GM21723 (cell line): ENCODE results near the gene ASCC1.

Experiments
- ATAC-seq: cut with Tn5 transposase; IDR thresholded peaks from one replicate; pipeline ENCODE4 v1.9.1; 2021; ENCODE audit warnings: mild to moderate bottlenecking, moderate library complexity; ENCODE audit not compliant: unreplicated experiment

ASCC1 gene

GRCh38 chr10:72086466-72087391 lies 129.3 kb downstream of the ASCC1 start:
- ATAC-seq, result no peak

- no peak for ATAC-seq
Observed at GRCh38 chr10:72085864-72086465, 130.1 kb downstream of the ASCC1 start.

- ATAC-seq, result no peak
Observed at GRCh38 chr10:72085166-72085565, 130.9 kb downstream of the ASCC1 start.

- no peak for ATAC-seq
Observed at GRCh38 chr10:72083790-72084459, 132.2 kb downstream of the ASCC1 start.

- ATAC-seq, result no peak
Observed at GRCh38 chr10:72082856-72083789, 133.0 kb downstream of the ASCC1 start.

GRCh38 chr10:72081772-72082590 lies 134.1 kb downstream of the ASCC1 start:
- ATAC-seq, result no peak

- no peak for ATAC-seq
Observed at GRCh38 chr10:72081210-72081609, 134.9 kb downstream of the ASCC1 start.

- no peak for ATAC-seq
Observed at GRCh38 chr10:72080042-72080975, 135.8 kb downstream of the ASCC1 start.

- ATAC-seq, result no peak
Observed at GRCh38 chr10:72079356-72079755, 136.7 kb downstream of the ASCC1 start.

- no peak for ATAC-seq
Observed at GRCh38 chr10:72077275-72077990, 138.6 kb downstream of the ASCC1 start.

GRCh38 chr10:72076756-72077155 lies 139.3 kb downstream of the ASCC1 start:
- no peak for ATAC-seq

- no peak for ATAC-seq
Observed at GRCh38 chr10:72075376-72076115, 140.5 kb downstream of the ASCC1 start.

GRCh38 chr10:72074574-72075375 lies 141.3 kb downstream of the ASCC1 start:
- no peak for ATAC-seq

GRCh38 chr10:72073708-72074573 lies 142.1 kb downstream of the ASCC1 start:
- no peak for ATAC-seq

GRCh38 chr10:72072639-72073038 lies 143.4 kb downstream of the ASCC1 start:
- ATAC-seq, result no peak

- ATAC-seq, result no peak
Observed at GRCh38 chr10:72072046-72072445, 144.0 kb downstream of the ASCC1 start.
